GM23338 (cell line): Measurements from ENCODE around the gene MAPK11.

Source experiments
- CREB1 ChIP-seq: fragments of 250-450 bp; sonication (Bioruptor Pico); IDR thresholded peaks from 2 replicates; pipeline ENCODE4 v1.5.0; 2020; ENCODE audit warnings: low read depth, mild to moderate bottlenecking, moderate library complexity
- EZH2 ChIP-seq: fragments of 200-600 bp; sonication (generic); IDR thresholded peaks from one replicate; pipeline ENCODE4 v1.8.0; 2017; ENCODE audit warnings: antibody characterized with exemption, mild to moderate bottlenecking, low read depth; ENCODE audit not compliant: unreplicated experiment
- EZH2phosphoT487 ChIP-seq: fragments of 200-600 bp; sonication (generic); IDR thresholded peaks from one replicate; pipeline ENCODE4 v1.8.1; 2018; ENCODE audit warnings: antibody characterized with exemption; ENCODE audit not compliant: unreplicated experiment
- JUNB ChIP-seq: IDR thresholded peaks from one replicate; pipeline ENCODE4 v1.6.1; 2016; ENCODE audit warnings: antibody characterized with exemption; ENCODE audit not compliant: unreplicated experiment
- NANOG ChIP-seq: IDR thresholded peaks from 2 replicates; pipeline ENCODE4 v1.6.1; 2016; ENCODE audit warnings: antibody characterized with exemption, borderline replicate concordance
- POLR2AphosphoS5 ChIP-seq: IDR thresholded peaks from 2 replicates; pipeline ENCODE4 v1.6.1; 2016; ENCODE audit warnings: antibody characterized with exemption, low read depth
- STAT1 ChIP-seq: IDR thresholded peaks from one replicate; pipeline ENCODE4 v1.6.1; 2016; ENCODE audit warnings: antibody characterized with exemption; ENCODE audit not compliant: unreplicated experiment
- ZNF331 ChIP-seq: fragments of 250-450 bp; sonication (Bioruptor Pico); IDR thresholded peaks from 2 replicates; pipeline ENCODE4 v1.5.0; 2020; ENCODE audit warnings: low read depth, mild to moderate bottlenecking, moderate library complexity
- TF ChIP-seq, protein P1 (sequence below), 2 experiments: fragments of 200-600 bp in 1 of 2; sonication (generic) in 1 of 2; conservative IDR thresholded peaks; 2 replicates each; pipeline versions ENCODE4 v1.5.1 to v1.6.1; 2016 to 2017; ENCODE audit warnings: antibody characterized with exemption in 2 of 2, low read depth in 2 of 2, mild to moderate bottlenecking in 2 of 2, moderate library complexity in 1 of 2
- TF ChIP-seq, protein P2 (sequence below): IDR thresholded peaks from one replicate; pipeline ENCODE4 v1.6.1; 2018; ENCODE audit warnings: antibody characterized with exemption; ENCODE audit not compliant: unreplicated experiment

- TF ChIP-seq, protein P1, sequence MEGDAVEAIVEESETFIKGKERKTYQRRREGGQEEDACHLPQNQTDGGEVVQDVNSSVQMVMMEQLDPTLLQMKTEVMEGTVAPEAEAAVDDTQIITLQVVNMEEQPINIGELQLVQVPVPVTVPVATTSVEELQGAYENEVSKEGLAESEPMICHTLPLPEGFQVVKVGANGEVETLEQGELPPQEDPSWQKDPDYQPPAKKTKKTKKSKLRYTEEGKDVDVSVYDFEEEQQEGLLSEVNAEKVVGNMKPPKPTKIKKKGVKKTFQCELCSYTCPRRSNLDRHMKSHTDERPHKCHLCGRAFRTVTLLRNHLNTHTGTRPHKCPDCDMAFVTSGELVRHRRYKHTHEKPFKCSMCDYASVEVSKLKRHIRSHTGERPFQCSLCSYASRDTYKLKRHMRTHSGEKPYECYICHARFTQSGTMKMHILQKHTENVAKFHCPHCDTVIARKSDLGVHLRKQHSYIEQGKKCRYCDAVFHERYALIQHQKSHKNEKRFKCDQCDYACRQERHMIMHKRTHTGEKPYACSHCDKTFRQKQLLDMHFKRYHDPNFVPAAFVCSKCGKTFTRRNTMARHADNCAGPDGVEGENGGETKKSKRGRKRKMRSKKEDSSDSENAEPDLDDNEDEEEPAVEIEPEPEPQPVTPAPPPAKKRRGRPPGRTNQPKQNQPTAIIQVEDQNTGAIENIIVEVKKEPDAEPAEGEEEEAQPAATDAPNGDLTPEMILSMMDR (conservative IDR thresholded peaks at IDR 0.05; ENCODE audit: low read depth in 2 of 2) = no peak
- TF ChIP-seq EZH2 (no peak), NANOG (no peak), POLR2AphosphoS5 (no peak), STAT1 (no peak), EZH2phosphoT487 (no peak), JUNB (no peak), ZNF331 (no peak), CREB1 (CRISPR knock-in tag) (no peak)
- TF ChIP-seq, protein P2, sequence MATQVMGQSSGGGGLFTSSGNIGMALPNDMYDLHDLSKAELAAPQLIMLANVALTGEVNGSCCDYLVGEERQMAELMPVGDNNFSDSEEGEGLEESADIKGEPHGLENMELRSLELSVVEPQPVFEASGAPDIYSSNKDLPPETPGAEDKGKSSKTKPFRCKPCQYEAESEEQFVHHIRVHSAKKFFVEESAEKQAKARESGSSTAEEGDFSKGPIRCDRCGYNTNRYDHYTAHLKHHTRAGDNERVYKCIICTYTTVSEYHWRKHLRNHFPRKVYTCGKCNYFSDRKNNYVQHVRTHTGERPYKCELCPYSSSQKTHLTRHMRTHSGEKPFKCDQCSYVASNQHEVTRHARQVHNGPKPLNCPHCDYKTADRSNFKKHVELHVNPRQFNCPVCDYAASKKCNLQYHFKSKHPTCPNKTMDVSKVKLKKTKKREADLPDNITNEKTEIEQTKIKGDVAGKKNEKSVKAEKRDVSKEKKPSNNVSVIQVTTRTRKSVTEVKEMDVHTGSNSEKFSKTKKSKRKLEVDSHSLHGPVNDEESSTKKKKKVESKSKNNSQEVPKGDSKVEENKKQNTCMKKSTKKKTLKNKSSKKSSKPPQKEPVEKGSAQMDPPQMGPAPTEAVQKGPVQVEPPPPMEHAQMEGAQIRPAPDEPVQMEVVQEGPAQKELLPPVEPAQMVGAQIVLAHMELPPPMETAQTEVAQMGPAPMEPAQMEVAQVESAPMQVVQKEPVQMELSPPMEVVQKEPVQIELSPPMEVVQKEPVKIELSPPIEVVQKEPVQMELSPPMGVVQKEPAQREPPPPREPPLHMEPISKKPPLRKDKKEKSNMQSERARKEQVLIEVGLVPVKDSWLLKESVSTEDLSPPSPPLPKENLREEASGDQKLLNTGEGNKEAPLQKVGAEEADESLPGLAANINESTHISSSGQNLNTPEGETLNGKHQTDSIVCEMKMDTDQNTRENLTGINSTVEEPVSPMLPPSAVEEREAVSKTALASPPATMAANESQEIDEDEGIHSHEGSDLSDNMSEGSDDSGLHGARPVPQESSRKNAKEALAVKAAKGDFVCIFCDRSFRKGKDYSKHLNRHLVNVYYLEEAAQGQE = no peak
Measured at GRCh38 chr22:50232481-50233151, 37.6 kb downstream of the MAPK11 start.
